Heart left ventricle (tissue), 13 donors: ENCODE measurements around the gene HOXB8.

Experiments
- POLR2A ChIP-seq, 2 donors: fragments of 450-650 bp; IDR thresholded peaks; one replicate each; pipeline ENCODE4 v1.6.1; 2017; ENCODE audit warnings: antibody characterized with exemption in 2 of 2, mild to moderate bottlenecking in 2 of 2, moderate library complexity in 2 of 2
- TF ChIP-seq, protein P1 (sequence below), 12 donors: fragments of 200-600 bp; sonication (generic) in 4 of 12; IDR thresholded peaks; one replicate each; pipeline versions ENCODE4 v1.5.0 to v1.8.0; 2018 to 2022; ENCODE audit warnings: antibody characterized with exemption in 12 of 12, mild to moderate bottlenecking in 5 of 12
- donor health status: ischemic (EF 13 %, LVEDD 7.1; RV severe dilation, severe dysfunction).
- donor health status: DM: no; HTN: yes; CAD: no.
- donor health status: DM: no; HTN: no; CAD: no.
- donor health status: ischemic (EF 25% LVEDD 6.9; RV normal size, moderate dysfunction).
- donor health status: ischemic (EF 25% LVEDD 5.7; RV mildly dilated, moderate dysfunction).
- donor health status: ischemic (EF 35%, LVEDD 5.7; RV mildly dilated, moderate dysfunction).
- donor health status: nonischemic (EF 11% LVEDD 7.7; RV severe dilation, severe dysfunction).
- donor health status: DM: yes; HTN: yes; CAD: no.
- donor health status: PGD.
- donor health status: ischemic (EF 29% LVEDD 5.4; RV normal size, mild dysfunction).
- donor health status: nonischemic (EF 23%, LVEDD 6.1; RV moderate dilation, normal function).

DNA sequence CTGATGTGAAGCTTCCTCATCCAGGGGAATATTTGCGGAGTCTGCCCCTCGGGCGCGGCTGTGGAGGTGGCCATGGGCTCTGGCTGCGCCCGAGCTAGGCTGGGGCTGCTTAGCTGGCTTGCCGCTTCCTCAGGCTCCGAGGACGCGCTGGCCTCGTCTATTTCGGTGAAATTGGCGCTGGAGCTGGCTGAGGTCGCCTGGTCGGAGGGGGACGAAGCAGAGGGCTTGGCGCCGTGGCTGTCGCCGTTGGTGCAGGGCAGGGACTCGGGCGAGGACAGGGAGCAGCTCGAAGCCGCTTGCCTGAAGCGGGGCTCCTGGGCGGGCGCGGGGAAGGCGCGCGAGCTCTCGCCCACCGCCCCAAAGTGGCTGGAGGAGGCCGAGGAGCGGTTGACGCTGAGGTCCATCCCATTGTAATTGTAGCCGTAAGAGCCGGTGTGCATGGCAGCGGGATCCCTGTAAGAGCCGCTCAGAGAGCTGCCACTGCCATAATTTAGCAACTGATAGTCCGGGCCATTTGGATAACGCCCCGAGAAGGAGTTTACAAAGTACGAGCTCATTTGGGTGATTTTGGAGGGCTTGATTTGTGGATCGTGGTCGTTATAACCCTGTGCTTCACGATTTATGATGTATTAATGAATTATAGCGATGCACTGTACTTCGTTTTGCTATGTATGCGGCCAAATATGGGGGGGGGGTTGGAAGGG is 21.8 kb downstream of the HOXB8 start, which contains the start of gene HOXB5:
- TF ChIP-seq, protein P1, sequence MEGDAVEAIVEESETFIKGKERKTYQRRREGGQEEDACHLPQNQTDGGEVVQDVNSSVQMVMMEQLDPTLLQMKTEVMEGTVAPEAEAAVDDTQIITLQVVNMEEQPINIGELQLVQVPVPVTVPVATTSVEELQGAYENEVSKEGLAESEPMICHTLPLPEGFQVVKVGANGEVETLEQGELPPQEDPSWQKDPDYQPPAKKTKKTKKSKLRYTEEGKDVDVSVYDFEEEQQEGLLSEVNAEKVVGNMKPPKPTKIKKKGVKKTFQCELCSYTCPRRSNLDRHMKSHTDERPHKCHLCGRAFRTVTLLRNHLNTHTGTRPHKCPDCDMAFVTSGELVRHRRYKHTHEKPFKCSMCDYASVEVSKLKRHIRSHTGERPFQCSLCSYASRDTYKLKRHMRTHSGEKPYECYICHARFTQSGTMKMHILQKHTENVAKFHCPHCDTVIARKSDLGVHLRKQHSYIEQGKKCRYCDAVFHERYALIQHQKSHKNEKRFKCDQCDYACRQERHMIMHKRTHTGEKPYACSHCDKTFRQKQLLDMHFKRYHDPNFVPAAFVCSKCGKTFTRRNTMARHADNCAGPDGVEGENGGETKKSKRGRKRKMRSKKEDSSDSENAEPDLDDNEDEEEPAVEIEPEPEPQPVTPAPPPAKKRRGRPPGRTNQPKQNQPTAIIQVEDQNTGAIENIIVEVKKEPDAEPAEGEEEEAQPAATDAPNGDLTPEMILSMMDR (IDR thresholded peaks at IDR 0.05): no peak
- TF ChIP-seq POLR2A (IDR thresholded peaks at IDR 0.05): no peak
